H9 (cell line): ENCODE measurements around the gene RCOR3. TPM values are rescaled to one million over a fixed set of nuclear protein-coding genes. Genes with fewer than 3 reads are reported as not detected.
A peak's percentile ranks its signal among the peaks of the same experiment; 100 is the strongest.

ENCODE experiments used
- DNase-seq: peaks from one replicate; pipeline ENCODE4 v3.0.0-alpha.2; 2017
- H2AFZ ChIP-seq: one replicate; pipeline ENCODE4 v1.6.1; 2013; ENCODE audit warnings: mild to moderate bottlenecking, low read length, control low read depth, moderate library complexity
- H2AK5ac ChIP-seq: 2 replicates; pipeline ENCODE4 v1.6.1; 2013; ENCODE audit warnings: low read length, control low read depth, mixed read lengths; ENCODE audit not compliant: insufficient read length
- H2BK120ac ChIP-seq: one replicate; pipeline ENCODE4 v1.6.1; 2013; ENCODE audit warnings: low read depth, mild to moderate bottlenecking, low read length, control low read depth, inconsistent platforms; ENCODE audit not compliant: poor library complexity, severe bottlenecking
- H2BK12ac ChIP-seq: 2 replicates; pipeline ENCODE4 v1.6.1; 2013; ENCODE audit warnings: low read length, control low read depth, mixed read lengths, low read depth; ENCODE audit not compliant: insufficient read length
- H2BK15ac ChIP-seq: 2 replicates; pipeline ENCODE4 v1.6.1; 2013; ENCODE audit warnings: low read depth, low read length, control low read depth
- H2BK20ac ChIP-seq: one replicate; pipeline ENCODE4 v1.6.1; 2013; ENCODE audit warnings: low read depth, mild to moderate bottlenecking, low read length, control low read depth, inconsistent platforms; ENCODE audit not compliant: poor library complexity, severe bottlenecking
- H2BK5ac ChIP-seq: 2 replicates; pipeline ENCODE4 v1.6.1; 2013; ENCODE audit warnings: low read length, control low read depth, mixed read lengths; ENCODE audit not compliant: insufficient read length
- H3K14ac ChIP-seq: 2 replicates; pipeline ENCODE4 v1.6.1; 2013; ENCODE audit warnings: low read length, control low read depth; ENCODE audit not compliant: insufficient read depth
- H3K18ac ChIP-seq: 2 replicates; pipeline ENCODE4 v1.6.1; 2013; ENCODE audit warnings: low read depth, mild to moderate bottlenecking, mixed read lengths, low read length, control low read depth; ENCODE audit not compliant: insufficient read length
- H3K23ac ChIP-seq: 2 replicates; pipeline ENCODE4 v1.6.1; 2013; ENCODE audit warnings: low read length, control low read depth, mixed read lengths, low read depth; ENCODE audit not compliant: insufficient read length
- H3K23me2 ChIP-seq: 2 replicates; pipeline ENCODE4 v1.6.1; 2013; ENCODE audit warnings: low read depth, mild to moderate bottlenecking, mixed read lengths, low read length, control low read depth; ENCODE audit not compliant: insufficient read length, poor library complexity, severe bottlenecking
- H3K27ac ChIP-seq: 2 replicates; pipeline ENCODE4 v1.5.1; 2013; ENCODE audit warnings: low read length, control low read depth, mixed read lengths, low read depth; ENCODE audit not compliant: insufficient read length
- H3K27me3 ChIP-seq: 2 replicates; pipeline ENCODE4 v1.6.1; 2013; ENCODE audit warnings: low read length, control low read depth, inconsistent platforms; ENCODE audit not compliant: insufficient read depth
- H3K4ac ChIP-seq: 2 replicates; pipeline ENCODE4 v1.6.1; 2013; ENCODE audit warnings: low read depth, mild to moderate bottlenecking, control low read depth, inconsistent platforms, low read length, moderate library complexity
- H3K4me1 ChIP-seq: 2 replicates; pipeline ENCODE4 v1.6.1; 2013; ENCODE audit warnings: low read length, control low read depth, inconsistent platforms; ENCODE audit not compliant: insufficient read depth
- H3K4me2 ChIP-seq: 2 replicates; pipeline ENCODE4 v1.6.1; 2013; ENCODE audit warnings: low read length, control low read depth, mixed read lengths; ENCODE audit not compliant: insufficient read length, insufficient read depth
- H3K56ac ChIP-seq: 2 replicates; pipeline ENCODE4 v1.6.1; 2013; ENCODE audit warnings: low read depth, mild to moderate bottlenecking, mixed read lengths, low read length, control low read depth; ENCODE audit not compliant: insufficient read length
- H3K79me1 ChIP-seq: 2 replicates; pipeline ENCODE4 v1.6.1; 2013; ENCODE audit warnings: low read depth, mild to moderate bottlenecking, moderate library complexity, low read length, control low read depth, inconsistent platforms; ENCODE audit not compliant: insufficient read depth, poor library complexity, severe bottlenecking
- H3K79me2 ChIP-seq: 2 replicates; pipeline ENCODE4 v1.6.1; 2013; ENCODE audit warnings: low read length, control low read depth, inconsistent platforms; ENCODE audit not compliant: insufficient read depth
- H3K9ac ChIP-seq: 2 replicates; pipeline ENCODE4 v1.6.1; 2013; ENCODE audit warnings: low read length, control low read depth, mixed read lengths; ENCODE audit not compliant: insufficient read length; ENCODE audit errors: extremely low read depth
- H3K9me3 ChIP-seq: one replicate; pipeline ENCODE4 v1.6.1; 2013; ENCODE audit warnings: low read depth, low read length, inconsistent platforms; ENCODE audit not compliant: control insufficient read depth
- H3T11ph ChIP-seq: one replicate; pipeline ENCODE4 v1.6.1; 2013; ENCODE audit warnings: mild to moderate bottlenecking, low read length, control low read depth, inconsistent platforms
- H4K20me1 ChIP-seq: one replicate; pipeline ENCODE4 v1.6.1; 2013; ENCODE audit not compliant: control insufficient read depth, insufficient read length, insufficient read depth
- H4K5ac ChIP-seq: 2 replicates; pipeline ENCODE4 v1.6.1; 2013; ENCODE audit warnings: low read depth, mild to moderate bottlenecking, mixed read lengths, low read length, control low read depth; ENCODE audit not compliant: insufficient read length
- H4K8ac ChIP-seq: replicated peaks from 2 replicates; pipeline ENCODE4 v1.6.1; 2013; ENCODE audit warnings: low read length, control low read depth, mixed read lengths, low read depth; ENCODE audit not compliant: insufficient read length
- H4K91ac ChIP-seq: 2 replicates; pipeline ENCODE4 v1.6.1; 2013; ENCODE audit warnings: low read depth, mild to moderate bottlenecking, moderate library complexity, mixed read lengths, low read length, control low read depth; ENCODE audit not compliant: insufficient read length
- H3K27ac Mint-ChIP-seq, 3 experiments: 2 replicates in 2 of 3; 3 replicates in 1 of 3; pipeline ENCODE4 v1.8.0; 2020 to 2021; ENCODE audit warnings: mixed read lengths in 3 of 3, mild to moderate bottlenecking in 1 of 3, moderate library complexity in 1 of 3
- H3K27me3 Mint-ChIP-seq: 2 replicates; pipeline ENCODE4 v1.8.0; 2021; ENCODE audit warnings: low read depth, mild to moderate bottlenecking, moderate library complexity, mixed read lengths
- H3K36me3 Mint-ChIP-seq, 3 experiments: 2 replicates in 2 of 3; 3 replicates in 1 of 3; pipeline ENCODE4 v1.8.0; 2020 to 2021; ENCODE audit warnings: low read depth in 3 of 3, mixed read lengths in 3 of 3; ENCODE audit not compliant: insufficient read depth in 1 of 3
- H3K4me1 Mint-ChIP-seq, 2 experiments: 2 replicates each; pipeline ENCODE4 v1.8.0; 2020; ENCODE audit warnings: mixed read lengths in 2 of 2
- H3K4me3 Mint-ChIP-seq, 2 experiments: 2 replicates in 1 of 2; 3 replicates in 1 of 2; pipeline ENCODE4 v1.8.0; 2020 to 2021; ENCODE audit warnings: mild to moderate bottlenecking in 2 of 2, mixed read lengths in 2 of 2, moderate library complexity in 1 of 2
- H3K9me3 Mint-ChIP-seq, 2 experiments: 2 replicates in 1 of 2; 3 replicates in 1 of 2; pipeline ENCODE4 v1.8.0; 2020; ENCODE audit warnings: mild to moderate bottlenecking in 2 of 2, mixed read lengths in 2 of 2, moderate library complexity in 1 of 2
- CTCF ChIP-seq: fragments of 200-600 bp; sonication (generic); conservative IDR thresholded peaks from 3 replicates; pipeline ENCODE4 v1.8.0; 2021; ENCODE audit warnings: antibody characterized with exemption, mild to moderate bottlenecking
- WGBS: extraction: QIAGEN DNeasy Blood & Tissue Kit; methylation state at CpG from one replicate; pipeline ENCODE4 v1.1.7; 2013; ENCODE audit warnings: missing lambda C conversion rate, low lambda C conversion rate, mixed read lengths; ENCODE audit not compliant: insufficient read length; ENCODE audit errors: extremely low coverage; 5-methylcytosine and 5-hydroxymethylcytosine counted together
- total RNA-seq: library from RNA; stranded (reverse); gene quantifications from 2 replicates; pipeline ENCODE4 v1.2.1, GENCODE V29; 2021

The RCOR3 gene
- total RNA-seq, 1 experiment from 2014 or later, result 37.2 TPM

- DNase-seq, result peak; percentile 22
Observed at GRCh38 chr1:211330282-211330936, 71.2 kb downstream of the RCOR3 start.

More at GRCh38 chr1:211330282-211330936, 71.2 kb downstream of the RCOR3 start:
- no peaks in the 10 kb centered on the region for H3K27me3 ChIP-seq
- peak overlapping the region in 1 of 2 experiments; percentile 10; a peak in 1 of 5 replicates for H3K4me3 Mint-ChIP-seq
- no peak overlapping the region for H2AFZ ChIP-seq
- no peak for TF ChIP-seq CTCF
- no peak overlapping the region for H2BK120ac ChIP-seq
- no peak overlapping the region for H2AK5ac ChIP-seq
- no peak overlapping the region for H3K4ac ChIP-seq
- H3K79me2 ChIP-seq, result peaks cover 4% of the 10 kb centered on the region; the same call in 1 of the 2 replicates
- H3K23ac ChIP-seq, result no peak overlapping the region
- peaks cover 13% of the 10 kb centered on the region for H3K4me1 ChIP-seq
- H3K9me3 Mint-ChIP-seq, result no peaks in the 10 kb centered on the region
- no peaks in the 10 kb centered on the region for H3K79me1 ChIP-seq
- no peaks in the 10 kb centered on the region for H3K9me3 ChIP-seq
- H2BK20ac ChIP-seq, result no peak overlapping the region
- no peak overlapping the region for H3K27ac ChIP-seq
- no peak overlapping the region for H3K9ac ChIP-seq
- H3K23me2 ChIP-seq, result peaks cover 14% of the 10 kb centered on the region
- no peak overlapping the region for H2BK5ac ChIP-seq
- H3K14ac ChIP-seq, result no peak overlapping the region
- H3K4me2 ChIP-seq, result no peak overlapping the region
- no peak overlapping the region for H4K91ac ChIP-seq
- H4K20me1 ChIP-seq, result no peaks in the 10 kb centered on the region
- peaks cover 0 to 14% (median 3%) of the 10 kb centered on the region in 3 experiments; a peak in 5 of 7 replicates for H3K36me3 Mint-ChIP-seq
- H3K27me3 Mint-ChIP-seq, result peaks cover 21% of the 10 kb centered on the region
- H3K18ac ChIP-seq, result no peak overlapping the region
- no peak overlapping the region for H3T11ph ChIP-seq
- no peak overlapping the region for H2BK12ac ChIP-seq
- H4K5ac ChIP-seq, result no peak overlapping the region
- no peak overlapping the region for H2BK15ac ChIP-seq
- H3K56ac ChIP-seq, result no peak overlapping the region
- H4K8ac ChIP-seq, result no peak overlapping the region
- H3K4me1 Mint-ChIP-seq, result peaks cover 58 to 59% of the 10 kb centered on the region in 2 experiments
- whole genome bisulfite sequencing, result no CpG with 5 or more reads among the region's 8 CpGs
- peak overlapping the region in 2 of 3 experiments; percentile 34 to 70; a peak in 2 of 7 replicates for H3K27ac Mint-ChIP-seq
